HG03280 (cell line): ENCODE data around the gene PARD6G.

ENCODE experiments used
- ATAC-seq: cut with Tn5 transposase; IDR thresholded peaks from one replicate; pipeline ENCODE4 v1.9.1; 2021; ENCODE audit warnings: mild to moderate bottlenecking, moderate library complexity; ENCODE audit not compliant: unreplicated experiment

The PARD6G gene

GRCh38 chr18:80147418-80148325 lies 99.6 kb downstream of the PARD6G start:
- peak; percentile 92 for ATAC-seq

GRCh38 chr18:80147037-80147417 lies 100.3 kb downstream of the PARD6G start:
- peak; percentile 37 for ATAC-seq

- ATAC-seq: no peak
Measured at GRCh38 chr18:80145196-80145804, 102.0 kb downstream of the PARD6G start.

- ATAC-seq: no peak
Measured at GRCh38 chr18:80143881-80144280, 103.4 kb downstream of the PARD6G start.

- ATAC-seq: no peak
Measured at GRCh38 chr18:80140455-80140985, 106.8 kb downstream of the PARD6G start.

DNA sequence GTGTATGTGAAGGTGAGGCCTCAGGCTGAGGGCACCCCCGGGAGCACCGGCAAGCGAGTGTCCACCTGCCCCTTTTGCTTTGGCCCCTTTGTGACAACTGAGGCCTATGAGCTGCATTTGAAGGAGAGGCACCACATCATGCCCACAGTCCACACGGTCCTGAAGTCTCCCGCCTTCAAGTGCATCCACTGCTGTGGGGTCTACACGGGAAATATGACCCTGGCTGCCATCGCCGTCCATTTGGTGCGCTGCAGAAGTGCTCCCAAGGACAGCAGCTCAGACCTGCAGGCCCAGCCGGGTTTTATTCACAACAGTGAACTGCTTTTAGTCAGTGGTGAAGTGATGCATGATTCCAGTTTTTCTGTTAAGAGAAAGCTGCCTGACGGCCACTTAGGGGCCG lies 109.3 kb downstream of the PARD6G start:
- ATAC-seq: no peak

DNA sequence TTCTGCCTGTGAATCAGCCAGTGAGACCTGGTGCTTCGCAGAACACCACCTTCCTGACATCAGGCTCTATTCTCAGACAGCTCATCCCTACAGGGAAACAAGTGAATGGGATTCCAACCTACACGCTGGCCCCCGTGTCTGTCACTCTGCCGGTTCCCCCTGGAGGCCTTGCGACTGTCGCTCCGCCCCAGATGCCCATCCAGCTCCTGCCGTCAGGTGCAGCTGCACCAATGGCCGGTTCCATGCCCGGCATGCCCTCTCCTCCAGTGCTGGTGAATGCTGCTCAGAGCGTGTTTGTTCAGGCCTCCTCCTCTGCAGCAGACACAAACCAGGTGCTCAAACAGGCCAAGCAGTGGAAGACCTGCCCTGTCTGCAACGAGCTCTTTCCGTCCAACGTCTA lies 110.2 kb downstream of the PARD6G start:
- ATAC-seq: no peak

DNA sequence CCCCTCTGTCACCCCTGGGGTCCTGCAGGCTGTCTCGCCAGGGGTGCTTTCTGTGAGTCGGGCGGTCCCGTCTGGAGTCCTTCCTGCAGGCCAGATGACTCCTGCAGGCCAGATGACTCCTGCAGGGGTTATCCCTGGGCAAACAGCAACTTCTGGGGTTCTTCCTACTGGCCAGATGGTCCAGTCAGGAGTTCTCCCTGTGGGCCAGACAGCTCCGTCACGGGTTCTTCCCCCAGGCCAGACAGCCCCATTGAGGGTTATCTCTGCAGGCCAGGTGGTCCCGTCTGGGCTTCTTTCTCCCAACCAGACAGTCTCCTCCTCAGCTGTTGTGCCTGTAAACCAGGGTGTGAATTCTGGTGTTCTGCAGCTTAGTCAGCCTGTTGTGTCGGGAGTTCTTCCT lies 110.6 kb downstream of the PARD6G start:
- ATAC-seq: no peak

DNA sequence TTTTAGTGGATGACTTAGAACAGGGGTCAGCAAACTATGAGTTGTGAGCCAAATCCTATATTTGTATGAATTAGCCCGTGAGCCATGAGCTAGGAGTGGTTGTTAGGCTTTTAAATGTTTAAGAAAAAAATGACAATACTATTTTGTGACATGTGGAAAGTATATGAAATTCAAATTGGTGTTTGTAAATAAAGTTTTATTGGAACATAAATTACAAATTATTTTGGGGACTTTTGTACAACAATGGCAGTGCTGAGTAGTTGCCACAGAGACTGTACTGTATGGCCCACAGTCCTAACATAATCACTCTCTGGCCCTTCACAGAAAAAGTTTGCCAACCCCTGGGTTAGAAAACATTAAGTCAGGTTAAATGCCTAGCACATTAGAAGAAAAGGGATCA lies 112.2 kb downstream of the PARD6G start:
- ATAC-seq: no peak

GRCh38 chr18:80133124-80133523 lies 114.2 kb downstream of the PARD6G start:
- ATAC-seq: no peak

DNA sequence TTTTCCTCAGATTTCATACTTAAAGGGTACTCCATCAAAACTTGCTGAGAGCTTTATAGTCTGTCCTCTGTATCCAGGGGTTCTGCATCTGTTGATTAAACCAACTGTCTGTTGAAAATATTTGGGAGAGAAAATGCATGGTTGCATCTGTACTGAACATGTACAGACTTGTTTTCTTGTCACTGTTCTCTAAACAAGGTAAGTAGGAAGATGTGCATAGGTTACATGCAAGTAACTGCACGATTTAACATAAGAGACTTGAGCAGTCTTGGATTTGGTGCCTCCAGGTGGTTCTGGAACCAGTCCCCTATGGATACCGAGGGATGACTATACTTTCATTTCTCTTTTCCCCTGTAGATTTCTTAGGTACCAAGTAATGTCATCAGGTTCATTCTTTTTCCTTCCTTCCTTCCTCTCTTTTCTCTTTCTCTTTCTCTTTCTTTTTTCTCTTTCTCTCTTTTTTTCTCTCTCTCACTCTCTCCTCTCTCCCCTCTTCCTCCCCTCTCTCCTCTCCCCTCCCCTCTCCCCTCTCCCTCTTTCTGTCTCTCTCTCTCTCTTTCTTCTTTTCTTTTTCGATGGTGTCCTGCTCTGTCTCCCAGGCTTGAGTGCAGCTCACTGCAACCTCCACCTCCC lies 115.0 kb downstream of the PARD6G start:
- no peak for ATAC-seq

DNA sequence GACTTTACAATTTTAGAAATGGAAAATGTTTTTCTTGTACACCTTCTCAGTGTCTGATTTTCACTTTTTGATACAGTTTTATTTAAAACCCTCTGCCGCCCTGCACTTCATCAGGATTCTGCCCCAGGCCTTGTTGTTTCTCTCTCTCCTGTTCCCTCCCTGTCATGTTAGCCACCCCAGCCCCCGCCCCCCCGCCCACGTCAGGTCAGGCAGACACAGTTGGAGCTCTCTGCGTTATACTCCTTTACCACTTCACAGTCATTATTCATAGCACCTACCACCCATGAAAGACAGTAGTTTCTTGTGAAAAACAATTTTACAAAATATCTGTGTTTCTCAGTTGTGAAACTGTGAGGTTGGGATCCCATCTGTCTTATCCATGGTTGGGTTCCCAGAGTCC lies 116.8 kb downstream of the PARD6G start:
- no peak for ATAC-seq

GRCh38 chr18:80129672-80130367 lies 117.5 kb downstream of the PARD6G start:
- ATAC-seq: no peak

- no peak for ATAC-seq
Measured at GRCh38 chr18:80127635-80128034, 119.7 kb downstream of the PARD6G start.

DNA sequence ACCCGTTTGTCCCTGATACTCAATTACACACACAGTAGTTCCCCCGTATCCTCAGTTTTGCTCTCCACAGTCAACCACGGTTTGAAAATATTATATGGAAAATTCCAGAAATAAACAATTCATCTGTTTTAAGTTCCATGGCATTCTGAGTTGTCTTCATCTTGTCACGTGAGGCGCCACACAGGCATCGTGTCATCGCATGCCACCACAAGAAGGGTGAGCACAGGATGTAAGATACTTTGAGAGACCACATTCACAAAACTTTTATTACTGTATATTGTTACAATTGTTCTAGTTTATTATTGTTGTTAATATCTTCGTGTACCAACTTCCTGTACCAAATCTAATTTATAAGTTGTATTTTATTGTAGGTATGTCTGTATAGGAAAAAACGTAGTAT lies 120.5 kb downstream of the PARD6G start:
- ATAC-seq: no peak

DNA sequence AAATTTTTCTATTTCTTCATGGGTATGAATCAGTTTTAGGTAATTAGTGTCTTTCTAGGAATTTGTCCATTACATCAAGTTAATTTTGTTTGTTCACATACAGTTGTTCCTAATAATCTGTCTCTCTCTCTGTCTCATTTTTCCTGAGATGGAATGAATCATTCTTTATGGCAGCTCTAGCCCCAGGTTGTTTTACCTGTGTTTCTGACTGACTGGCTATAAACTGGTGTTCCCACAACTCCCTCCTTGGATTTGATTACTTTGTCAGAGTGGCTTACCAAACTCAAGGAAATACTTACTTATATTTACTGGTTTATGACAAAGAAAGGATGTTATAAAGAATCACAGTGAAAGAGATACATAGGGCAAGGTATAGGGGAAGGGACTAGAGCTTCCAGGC lies 123.2 kb downstream of the PARD6G start:
- no peak for ATAC-seq

DNA sequence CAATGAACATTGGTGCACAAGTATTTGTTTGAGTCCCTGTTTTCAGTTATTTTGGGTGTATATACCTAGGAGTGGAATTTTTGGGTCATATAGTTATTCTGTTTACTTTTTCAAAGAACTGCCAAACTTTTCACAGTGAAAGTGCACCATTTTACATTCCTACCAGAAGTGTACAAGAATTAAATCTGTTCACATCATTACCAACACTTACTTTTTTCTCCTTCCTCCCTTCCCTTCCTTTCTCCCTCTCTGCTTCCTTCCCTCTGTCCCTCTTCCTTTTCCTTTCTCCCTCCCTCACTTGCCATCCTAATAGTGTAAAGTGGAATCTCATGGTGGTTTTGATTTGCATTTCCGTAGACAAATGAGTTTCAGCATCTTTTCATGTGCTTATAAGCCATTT lies 126.4 kb downstream of the PARD6G start:
- no peak for ATAC-seq

GRCh38 chr18:80119111-80119510 lies 128.2 kb downstream of the PARD6G start:
- no peak for ATAC-seq

DNA sequence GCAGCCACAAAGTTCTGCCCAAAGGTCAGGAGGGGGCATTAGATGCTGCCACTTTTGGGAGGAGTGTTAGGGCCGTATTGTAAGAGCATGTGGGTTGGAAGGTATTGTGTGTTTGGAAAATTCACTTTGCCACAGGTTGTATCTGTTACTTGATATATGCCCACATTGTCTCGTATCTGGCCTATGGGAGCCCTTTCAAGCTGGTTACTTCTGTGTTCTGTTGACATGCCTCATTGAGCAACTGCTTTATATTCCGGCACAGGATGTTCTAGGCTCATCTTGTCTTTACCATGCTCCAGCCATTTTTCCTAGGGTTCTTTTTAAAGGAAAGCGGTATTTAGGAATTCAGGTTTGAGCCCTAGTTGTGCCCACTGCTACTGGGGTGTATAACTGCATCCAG lies 132.3 kb downstream of the PARD6G start:
- ATAC-seq: no peak

DNA sequence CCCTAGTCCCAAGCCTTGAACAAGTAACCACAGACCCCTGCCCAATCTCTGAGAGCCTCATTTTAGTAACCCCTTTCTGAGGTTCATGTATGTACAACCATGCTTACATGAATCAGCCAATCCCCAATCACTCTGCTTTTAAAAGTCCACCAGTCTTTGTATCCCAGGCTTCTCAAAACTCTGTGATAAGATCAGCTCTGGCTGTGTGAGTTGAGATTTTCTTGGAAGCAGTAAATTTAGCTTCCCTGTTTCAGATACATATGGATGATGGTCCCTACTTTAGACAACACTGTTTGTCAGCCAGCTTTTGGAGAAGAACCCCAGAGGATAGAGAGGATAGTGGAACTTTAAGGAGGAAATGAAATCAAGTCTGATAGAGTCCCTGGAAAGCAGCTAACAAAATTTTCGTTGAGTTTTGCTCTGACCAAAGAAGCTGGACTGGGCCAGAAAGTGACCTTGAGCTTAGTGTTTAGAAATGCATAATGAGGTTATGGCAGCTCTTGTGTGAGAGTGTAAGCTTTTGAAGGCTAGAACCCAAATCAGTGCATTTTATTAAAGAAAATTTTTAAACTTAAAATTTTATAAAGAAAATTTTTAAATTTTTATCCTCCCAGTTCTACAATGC lies 134.6 kb downstream of the PARD6G start:
- no peak for ATAC-seq

DNA sequence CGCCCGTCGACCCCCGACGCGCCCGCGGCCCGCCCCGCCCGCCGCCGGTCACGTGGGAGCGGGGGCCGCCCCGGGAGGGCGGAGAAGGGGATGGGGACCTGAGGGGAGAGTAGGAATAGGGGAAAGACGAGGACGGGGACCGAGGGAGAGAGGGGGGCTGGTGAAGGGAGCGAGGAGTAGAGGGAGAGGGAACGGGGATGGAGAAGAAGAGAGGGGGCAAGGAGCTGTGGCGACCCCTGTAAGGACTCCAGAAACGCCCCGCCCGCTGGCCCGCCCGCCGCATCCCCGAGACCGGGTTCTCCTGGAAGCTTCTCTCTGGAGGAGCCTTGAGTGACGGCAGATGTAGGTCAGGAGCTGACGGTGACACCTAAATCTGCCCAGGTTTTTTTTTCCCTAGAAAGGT lies 137.6 kb downstream of the PARD6G start:
- peak; percentile 31 for ATAC-seq
